Stimulated activated naive CD4-positive, alpha-beta T cell (primary cell): ENCODE measurements around the gene SELENOO.

Experiments used
- DNase-seq, 6 experiments: peaks; one replicate each; lab custom pipeline; 2025; lab: John Stamatoyannopoulos, UW

Gene SELENOO

DNA sequence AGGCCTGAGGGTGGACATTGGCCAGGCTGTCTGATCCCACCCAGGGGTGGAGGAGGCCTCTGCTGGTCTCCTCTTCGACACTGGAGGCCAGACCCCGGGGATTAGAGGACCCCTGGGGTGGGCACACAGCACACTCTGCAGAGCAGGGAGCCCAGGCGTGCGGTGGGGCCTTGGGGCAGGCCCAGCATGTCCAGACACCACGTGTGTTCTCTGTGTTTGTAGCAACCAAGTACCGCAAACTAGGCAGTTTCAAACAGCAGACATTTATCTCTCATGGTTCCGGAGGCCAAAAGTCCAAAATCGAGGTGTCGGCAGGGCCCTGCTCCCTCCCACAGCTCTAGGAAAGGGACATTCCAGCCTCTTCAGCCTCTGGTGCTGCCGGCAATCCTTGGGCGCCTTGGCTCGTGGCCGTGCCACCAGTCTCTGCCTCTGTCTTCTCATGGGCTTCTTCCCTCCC lies 28.8 kb upstream of the SELENOO start:
- DNase-seq = no peak

DNA sequence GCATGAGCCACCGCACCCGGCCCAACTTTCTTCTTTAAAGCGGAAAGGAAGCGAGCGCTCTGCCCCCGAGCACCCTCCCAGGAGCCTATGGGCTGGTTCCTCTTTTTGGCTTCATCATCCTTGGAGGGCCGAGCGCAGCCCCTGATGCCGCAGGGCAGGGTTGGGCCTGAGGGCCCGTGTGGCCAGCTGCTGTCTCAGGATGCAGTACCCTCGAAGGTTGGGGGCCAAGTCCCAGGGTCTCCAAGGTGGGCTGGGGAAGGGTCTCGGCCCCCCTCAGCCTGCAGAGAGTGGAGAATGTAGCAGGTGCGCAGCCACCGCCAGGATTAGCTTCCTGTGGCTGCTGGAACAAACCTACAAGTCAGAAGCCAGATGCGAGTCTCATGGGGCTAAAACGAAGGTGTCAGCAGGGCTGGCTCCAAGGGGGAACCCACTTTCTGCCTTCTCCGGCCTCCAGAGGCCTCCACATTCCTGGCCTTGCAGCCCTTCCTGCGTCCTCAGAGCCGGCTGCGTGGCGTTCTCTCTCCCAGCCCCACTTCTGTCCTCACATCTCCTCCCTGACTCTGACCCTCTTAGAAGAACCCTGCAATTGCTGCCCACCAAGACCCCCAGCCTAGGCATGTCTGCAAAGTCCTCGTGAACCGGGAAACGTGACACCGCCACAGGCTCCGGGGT lies 27.4 kb upstream of the SELENOO start:
- DNase-seq = no peak

DNA sequence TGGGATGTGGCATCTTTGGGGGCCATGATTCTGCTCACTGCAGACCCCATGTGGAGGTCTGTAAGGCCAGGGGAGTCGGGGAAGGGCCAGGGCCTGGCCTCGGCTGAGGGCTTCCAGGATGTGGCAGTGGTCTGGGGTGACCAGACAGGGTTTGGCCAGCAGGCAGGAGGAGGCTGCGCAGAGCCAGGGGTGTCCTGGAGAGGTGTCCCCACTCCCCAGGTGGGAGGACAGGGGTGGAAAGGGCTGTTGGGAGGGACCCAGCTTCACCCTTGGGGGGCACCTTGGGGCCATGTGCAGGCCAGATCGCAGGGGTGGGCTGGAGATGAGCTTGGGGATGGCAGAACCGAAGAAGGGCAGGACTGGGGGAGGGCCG lies 26.8 kb upstream of the SELENOO start:
- DNase-seq = no peak

DNA sequence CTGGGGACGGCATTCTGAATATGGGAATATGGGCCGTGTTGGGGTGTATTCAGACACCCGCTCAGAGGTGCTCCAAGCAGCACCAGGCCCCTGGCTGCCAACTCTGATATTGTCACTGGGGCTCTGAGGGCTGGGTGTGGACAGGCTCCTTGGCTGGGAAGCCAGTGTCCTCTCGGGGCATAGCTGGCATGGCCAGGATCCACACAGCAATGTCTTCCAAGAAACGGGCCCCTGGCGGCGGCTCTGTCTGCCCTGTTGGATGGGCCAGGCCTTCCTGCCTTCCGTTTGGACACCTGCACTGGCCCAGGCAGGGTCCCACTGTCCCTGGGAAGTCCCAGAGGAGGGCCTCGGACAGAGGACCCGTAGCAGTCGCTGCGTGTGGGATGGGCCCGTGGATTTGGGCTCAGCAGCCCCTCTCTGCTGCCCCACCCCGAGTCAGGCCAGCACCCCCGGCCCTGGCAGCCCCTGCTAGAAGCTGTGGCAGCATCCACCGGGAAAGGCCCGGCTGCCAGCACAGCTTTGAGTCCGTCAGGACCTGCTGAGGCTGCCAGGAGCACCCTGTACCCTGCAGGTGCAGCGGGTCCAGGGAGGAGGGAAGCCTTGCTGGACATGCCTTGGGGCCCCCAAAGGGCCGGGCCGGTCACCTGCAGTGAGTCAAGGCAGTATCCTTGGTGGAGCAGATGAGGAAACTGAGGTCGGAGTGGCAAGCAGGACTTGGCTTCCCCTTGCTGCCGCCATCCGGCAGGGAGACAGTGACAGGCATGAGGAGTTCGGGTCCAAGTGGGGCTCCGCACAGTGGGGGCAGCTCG lies 26.2 kb upstream of the SELENOO start:
- no peak for DNase-seq

DNA sequence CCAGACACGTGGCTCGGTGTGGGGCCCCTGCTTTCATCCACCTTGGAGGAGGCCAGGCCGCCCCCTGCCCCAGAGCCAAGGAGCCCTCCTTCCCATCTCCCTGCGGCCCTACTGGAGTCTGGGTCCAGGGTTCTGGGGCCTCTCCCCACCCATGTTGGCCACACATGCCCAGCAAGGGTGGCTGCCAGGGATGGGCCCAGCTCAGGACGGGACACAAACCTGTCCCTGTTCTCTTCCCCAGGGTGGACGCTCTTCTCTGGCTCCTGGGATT lies 25.7 kb upstream of the SELENOO start:
- no peak for DNase-seq

DNA sequence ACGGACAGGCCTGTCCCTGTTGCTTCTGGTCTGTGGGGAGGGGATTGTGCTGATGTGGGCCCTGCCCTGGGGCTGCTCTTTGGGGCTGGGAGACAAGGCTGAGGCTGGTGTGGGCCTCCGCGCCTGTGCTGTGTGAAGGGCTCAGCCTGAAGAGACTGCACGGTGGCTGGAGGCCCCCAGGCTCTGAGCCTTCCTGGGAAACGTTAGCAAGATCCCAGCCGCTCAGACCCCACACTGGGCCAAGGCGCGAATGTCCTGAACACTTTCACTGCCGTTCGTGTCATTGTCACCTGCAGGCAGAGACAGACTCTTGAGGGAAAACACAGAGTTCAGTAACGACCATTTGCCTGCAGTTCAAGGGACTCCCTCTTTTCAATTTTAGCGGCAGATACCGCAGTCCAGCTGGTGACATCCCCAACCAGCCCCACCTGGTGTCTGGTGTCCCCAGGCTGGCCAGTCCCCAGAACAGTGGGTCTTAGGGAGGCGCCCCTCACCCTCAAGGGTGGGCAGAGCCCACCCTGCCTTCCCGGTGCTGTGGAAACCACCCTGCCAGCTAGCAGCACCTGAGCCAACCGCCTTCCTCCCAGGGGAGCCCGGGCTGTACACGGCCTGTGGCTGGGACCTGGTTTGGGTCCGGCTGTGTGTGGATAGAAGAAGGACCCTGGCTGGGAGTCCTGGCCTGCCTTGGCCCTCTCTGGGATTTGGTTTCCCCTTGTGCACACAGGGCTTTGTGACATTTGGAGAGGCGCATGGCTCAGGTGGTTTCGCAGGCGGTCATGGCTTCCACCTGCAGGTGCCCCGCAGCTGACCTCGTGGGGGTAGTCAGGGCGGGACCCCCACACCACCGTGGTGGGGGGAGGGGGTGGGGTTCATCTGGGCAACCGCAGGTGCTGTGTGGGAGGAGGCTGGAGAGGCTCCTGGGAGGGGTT lies 24.6 kb upstream of the SELENOO start:
- no peak for DNase-seq

DNA sequence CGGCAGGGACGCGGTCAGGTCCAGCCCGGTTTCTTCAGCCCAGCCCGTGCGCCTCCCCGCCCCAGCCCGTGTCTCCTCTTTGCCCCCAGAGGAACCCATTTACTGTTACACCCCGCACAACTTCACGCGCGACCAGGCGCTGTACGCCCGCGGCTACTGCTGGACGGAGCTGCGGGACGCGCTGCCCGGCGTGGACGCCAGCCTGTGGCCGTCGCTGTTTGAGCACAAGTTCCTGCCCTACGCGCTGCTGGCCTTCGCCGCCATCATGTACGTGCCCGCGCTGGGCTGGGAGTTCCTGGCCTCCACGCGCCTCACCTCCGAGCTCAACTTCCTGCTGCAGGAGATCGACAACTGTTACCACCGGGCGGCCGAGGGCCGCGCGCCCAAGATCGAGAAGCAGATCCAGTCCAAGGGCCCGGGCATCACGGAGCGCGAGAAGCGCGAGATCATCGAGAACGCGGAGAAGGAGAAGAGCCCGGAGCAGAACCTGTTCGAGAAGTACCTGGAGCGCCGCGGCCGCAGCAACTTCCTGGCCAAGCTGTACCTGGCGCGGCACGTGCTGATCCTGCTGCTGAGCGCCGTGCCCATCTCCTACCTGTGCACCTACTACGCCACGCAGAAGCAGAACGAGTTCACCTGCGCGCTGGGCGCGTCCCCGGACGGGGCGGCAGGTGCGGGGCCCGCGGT lies 23.8 kb upstream of the SELENOO start:
- DNase-seq = no peak

DNA sequence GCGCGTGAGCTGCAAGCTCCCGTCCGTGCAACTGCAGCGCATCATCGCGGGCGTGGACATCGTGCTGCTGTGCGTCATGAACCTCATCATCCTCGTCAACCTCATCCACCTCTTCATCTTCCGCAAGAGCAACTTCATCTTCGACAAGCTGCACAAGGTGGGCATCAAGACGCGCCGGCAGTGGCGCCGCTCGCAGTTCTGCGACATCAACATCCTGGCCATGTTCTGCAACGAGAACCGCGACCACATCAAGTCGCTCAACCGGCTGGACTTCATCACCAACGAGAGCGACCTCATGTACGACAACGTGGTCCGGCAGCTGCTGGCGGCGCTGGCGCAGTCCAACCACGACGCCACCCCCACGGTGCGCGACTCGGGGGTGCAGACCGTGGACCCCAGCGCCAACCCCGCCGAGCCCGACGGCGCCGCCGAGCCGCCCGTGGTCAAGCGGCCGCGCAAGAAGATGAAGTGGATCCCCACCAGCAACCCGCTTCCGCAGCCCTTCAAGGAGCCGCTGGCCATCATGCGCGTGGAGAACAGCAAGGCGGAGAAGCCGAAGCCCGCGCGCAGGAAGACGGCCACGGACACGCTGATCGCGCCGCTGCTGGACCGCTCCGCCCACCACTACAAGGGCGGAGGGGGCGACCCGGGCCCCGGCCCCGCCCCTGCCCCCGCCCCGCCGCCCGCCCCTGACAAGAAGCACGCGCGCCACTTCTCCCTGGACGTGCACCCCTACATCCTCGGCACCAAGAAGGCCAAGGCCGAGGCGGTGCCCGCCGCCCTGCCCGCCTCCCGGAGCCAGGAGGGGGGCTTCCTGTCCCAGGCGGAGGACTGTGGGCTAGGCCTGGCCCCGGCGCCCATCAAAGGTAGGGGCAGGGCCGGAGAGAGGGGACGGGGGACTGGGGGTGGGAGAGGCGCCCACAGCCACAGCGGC lies 23.0 kb upstream of the SELENOO start:
- DNase-seq = no peak

DNA sequence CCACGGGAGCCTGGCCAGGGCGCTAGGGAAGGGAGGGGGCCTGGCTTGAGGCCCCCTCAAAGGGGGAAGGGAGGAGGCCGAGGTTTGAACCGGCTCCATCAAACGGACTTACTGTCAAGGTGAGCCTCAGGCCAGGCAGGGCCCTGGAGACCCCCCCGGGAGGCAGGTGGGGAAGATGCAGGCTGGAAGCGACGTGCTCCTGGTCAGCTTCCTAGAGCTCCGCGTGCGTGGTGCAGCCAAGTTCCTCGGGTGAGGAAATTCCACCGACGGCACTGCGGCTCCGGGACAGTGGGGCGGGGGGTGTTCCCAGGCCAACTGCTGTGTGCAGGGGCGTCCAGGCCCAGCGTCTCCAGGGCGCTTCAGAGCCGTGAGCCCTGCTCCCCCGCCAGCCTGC lies 22.3 kb upstream of the SELENOO start:
- DNase-seq = no peak

DNA sequence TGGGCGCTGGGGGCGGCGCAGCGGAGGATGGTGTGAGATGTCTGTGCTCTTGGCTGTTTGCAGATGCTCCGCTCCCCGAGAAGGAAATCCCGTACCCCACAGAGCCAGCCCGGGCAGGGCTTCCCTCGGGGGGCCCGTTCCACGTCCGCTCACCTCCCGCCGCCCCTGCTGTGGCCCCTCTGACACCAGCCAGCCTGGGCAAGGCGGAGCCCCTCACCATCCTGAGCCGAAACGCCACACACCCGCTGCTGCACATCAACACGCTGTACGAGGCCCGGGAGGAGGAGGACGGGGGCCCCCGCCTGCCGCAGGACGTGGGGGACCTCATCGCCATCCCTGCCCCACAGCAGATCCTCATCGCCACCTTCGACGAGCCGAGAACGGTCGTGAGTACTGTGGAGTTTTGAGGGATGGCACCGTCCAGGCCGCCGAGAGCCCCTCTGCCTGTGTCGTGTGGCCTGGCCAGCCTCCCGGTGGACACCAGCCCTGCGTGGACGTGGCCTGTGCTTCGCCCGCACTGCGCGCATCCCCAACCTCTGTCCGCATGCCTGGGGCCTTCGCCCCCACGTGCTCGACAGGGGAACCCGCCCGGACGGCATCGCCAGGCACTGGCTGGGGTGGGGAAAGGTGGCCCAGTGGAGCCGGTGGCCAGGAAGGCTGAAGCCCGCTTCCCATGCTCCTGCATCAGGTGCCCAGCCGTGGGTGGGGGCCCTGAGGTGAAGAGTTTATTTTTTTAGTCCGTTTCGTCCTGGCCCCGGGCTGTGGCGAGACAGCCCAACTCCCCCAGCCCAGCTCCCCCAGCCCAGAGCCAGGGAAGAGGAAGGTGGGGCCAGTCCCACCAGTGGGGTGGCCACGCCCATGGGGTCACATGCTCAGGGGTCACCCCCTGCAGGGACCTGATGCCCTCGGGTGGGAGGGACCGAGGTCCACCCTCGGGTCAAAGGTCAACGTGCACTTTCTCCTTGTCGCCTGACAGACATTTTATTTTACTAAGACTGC lies 21.6 kb upstream of the SELENOO start:
- no peak for DNase-seq

DNA sequence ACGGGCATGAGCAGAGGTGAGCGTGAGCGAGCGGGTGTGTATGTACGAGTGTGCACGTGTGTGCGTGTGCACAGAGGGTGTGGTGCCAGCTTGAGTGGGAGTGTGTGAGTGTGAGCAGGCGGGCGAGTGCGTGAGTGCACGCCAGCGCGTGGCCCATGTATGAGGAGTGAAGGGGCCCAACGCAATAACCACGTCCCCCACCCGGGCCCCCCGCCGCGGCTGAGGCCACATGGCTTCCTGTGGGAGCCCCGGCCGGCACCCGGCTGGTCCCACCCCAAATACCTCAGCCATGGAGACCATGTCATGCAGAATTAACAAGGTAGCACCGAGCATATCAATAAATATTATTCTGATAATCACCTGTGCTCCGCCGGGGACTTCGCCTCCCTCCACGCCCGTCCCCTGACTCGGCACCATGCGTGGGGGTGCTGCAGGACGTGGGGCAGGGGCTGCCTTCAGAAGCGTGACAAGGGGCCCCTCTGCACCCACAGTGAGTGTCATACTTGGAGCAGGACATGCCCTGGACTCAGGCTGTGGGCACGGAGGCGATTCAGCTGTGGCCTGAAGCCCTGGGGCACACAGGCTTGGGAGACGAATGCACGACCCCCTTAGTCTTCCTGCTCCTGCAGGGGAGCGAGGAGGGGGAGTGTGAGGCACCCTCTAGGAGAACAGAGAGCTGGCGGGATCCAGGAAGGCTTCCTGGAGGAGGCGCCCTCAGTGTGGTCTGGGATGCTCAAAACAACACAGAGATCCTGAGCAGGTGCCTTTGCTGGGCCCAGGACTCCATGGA lies 20.7 kb upstream of the SELENOO start:
- DNase-seq = no peak

DNA sequence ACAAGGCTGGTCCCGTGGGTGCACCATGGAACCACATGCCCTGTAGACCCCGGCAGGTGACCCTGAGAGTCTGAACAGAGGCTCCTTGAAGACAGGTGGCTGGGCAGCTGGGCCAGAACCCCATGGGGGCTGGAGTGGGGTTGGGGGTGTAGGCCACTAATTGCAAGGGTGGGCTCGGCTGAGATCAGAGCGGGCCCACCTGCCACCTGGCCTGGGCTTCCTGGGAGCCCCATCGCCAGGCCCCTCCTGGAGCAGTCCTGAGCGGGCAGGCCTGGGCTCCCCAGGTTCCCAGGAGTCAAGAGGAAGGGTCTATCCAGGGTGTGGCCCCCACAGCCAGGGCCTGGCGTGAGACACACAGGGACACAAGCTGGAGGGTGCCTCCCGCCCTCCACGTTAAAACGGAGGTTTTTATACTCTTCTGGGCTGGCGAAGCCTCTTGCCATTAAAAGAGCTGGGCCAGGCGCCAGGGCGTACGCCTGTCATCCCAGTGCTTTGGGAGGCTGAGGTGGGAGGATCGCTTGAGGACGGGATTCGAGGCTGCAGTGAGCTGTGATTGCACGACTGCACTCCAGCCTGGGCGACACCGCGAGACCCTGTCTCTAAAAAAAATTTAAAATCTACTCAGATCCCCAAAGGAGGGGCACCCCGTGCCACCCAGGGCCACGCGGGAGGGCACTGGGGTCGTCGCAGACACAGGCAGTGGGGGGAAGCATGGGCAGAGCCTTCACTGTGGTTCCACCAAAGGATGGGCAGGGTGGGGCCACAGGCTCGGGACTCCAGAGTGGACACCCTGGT lies 19.9 kb upstream of the SELENOO start:
- no peak for DNase-seq

DNA sequence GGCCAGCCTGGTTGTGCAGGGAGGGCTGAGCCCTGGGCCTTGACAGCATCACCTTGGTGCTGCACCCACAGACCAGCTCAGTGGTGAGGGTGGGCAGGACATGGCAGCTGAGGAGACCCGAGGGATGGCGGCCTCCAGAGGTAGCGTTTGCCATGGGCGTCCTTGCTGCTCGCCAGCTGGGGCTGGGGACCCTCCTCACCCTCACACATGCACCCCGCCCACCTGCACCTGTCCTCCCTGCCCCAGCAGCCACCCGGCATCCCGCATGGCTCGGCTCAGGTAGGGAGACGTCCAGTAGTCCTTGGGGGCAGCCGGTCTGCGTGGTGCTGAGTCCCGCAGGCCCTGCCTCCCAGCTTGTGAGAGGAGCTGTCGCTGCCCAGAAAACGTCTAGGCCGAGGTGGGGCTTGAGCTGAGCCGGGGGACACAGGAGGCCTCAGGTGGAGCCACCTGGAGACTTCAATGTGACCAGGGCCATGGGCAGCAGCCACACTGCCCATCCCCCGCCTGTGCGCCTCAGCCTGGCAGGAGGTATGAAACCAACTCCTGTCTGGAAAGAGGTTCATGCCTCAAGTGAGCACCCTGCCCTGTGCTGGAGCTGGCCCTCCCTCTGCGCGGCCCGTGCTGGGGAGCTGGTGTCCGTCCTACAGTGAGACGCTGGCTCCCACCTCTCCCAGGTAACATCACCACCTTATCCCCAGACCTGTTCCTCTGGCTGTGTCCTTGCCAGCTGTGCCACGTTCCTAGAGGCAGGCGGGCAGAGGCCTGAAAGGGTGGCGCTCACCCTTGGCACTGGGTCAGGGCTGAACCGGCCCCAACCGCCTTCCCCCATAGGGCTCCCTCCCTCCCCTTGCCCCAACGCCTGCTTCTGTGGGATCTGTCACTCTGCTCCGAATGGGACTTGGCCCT lies 18.4 kb upstream of the SELENOO start:
- DNase-seq = no peak

DNA sequence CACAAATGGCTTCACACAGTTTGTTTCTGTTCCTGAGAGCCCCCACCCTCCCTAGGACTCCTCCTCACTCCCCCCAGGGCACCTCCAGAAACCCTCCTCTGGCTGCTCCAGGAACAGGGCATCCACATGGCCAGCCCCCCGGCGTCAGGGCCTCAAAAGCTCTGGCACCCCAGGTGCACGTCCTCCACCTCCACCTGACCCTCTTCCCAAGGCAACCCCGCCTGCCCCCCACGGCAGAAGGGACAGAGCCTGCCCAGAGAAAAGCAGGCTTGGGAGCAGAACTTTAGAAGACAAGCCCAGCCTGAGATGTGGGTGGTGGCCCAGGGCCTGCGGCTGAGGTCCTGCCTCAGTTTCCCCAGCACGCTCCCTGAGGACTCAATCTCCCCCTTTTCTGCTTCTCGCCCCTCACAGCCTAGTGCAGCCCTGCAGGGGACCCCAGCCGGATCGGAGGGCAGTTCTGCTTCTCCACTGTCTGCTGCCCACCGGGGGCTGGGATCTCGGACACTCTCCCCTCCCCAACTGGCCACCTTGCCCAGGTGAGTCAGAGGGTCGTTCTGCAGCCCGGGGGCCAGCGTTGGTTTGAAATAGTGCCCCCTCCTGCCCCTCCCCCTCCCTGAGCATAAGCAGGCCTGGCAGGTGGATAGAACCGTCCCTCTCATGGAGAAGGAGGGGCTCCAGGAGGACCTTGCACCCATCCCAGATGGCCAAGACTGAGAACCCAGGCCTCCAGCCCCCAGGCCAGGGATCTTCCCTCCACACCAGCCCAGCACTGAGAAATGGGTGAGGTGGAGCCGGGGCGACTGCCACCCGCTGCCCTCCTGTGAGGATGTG lies 17.5 kb upstream of the SELENOO start:
- DNase-seq = no peak

DNA sequence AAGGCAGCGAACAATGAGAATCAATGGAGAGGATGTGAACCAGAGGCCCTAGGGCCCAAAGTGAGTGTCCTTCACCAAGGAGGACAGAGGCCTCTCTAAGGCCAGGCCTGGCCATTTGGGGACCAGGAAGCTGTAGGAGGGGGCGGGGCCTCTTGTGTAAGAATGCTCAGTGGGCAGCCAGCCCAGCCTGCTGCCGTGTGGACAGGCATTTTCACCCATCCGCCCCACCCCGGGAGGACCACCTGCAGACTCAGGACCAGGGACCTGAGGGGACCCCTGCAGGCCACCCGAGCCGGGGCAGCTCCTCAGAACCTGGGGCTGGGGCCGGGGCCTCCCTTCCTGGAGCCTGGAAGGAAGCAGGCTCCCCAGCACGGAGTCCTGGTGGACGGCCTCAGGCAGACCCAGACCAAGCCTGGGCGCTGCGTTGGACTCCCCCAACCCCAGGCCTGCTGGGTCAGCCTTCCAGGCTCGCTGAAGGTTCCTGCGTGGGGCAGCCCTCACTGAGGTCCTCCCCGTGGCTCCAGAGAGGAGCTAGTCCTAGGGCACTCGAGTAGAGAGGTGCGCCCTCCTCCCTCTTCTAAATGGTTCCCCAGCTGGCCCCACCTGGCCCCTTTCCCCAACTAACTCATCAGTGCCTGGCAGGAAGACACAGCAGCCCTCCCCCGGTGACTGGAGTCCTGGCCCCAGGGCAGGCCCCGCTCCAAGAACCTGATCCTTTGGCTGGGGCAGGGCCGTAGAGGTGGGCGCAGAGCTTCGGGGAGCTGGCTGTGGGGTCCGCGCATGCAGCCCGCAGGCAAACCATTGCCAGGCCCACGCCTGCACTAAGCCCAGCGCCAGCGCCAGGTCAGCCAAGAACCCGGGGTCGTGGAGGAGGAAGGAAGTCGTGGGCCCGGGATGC lies 16.6 kb upstream of the SELENOO start:
- DNase-seq = no peak
